K562 (cell line): ENCODE results near the gene RBMXL3.

ENCODE experiments used
- CTCF ChIP-seq, 3 experiments: IDR thresholded peaks in 2 of 3; conservative IDR thresholded peaks in 1 of 3; 2 replicates each; pipeline ENCODE4 v1.5.1; 2011 to 2012; ENCODE audit warnings: low read length in 3 of 3, mild to moderate bottlenecking in 3 of 3, control low read depth in 2 of 3, improper control_type of control experiment in 1 of 3, inconsistent platforms in 1 of 3, low read depth in 1 of 3, mixed read lengths in 1 of 3, moderate library complexity in 1 of 3; ENCODE audit not compliant: insufficient read depth in 2 of 3
- DMBX1 ChIP-seq: fragments of 250-450 bp; sonication (Bioruptor Pico); IDR thresholded peaks from 2 replicates; pipeline ENCODE4 v1.8.0; 2022; ENCODE audit warnings: inconsistent platforms, mild to moderate bottlenecking, moderate library complexity, borderline replicate concordance
- ELK1 ChIP-seq: sonication (generic); formaldehyde crosslinking; IDR thresholded peaks from 2 replicates; pipeline ENCODE4 v1.8.1; 2022; ENCODE audit warnings: missing genetic modification reagents
- SIN3A ChIP-seq, 2 experiments: fragments of 150-350 bp in 1 of 2; IDR thresholded peaks; 2 replicates each; pipeline ENCODE4 v1.6.1; 2011 to 2016; ENCODE audit warnings: borderline replicate concordance in 2 of 2, low read depth in 2 of 2, low read length in 2 of 2, mild to moderate bottlenecking in 2 of 2, moderate library complexity in 2 of 2; ENCODE audit not compliant: control insufficient read depth in 1 of 2
- USF1 ChIP-seq: sonication (generic); formaldehyde crosslinking; IDR thresholded peaks from 2 replicates; pipeline ENCODE4 v1.9.0; 2022; ENCODE audit warnings: mild to moderate bottlenecking, missing genetic modification reagents
- ZBTB17 ChIP-seq: fragments of 450-650 bp; formaldehyde crosslinking; IDR thresholded peaks from 2 replicates; pipeline ENCODE4 v1.4.0; 2020; ENCODE audit warnings: mild to moderate bottlenecking
- ZNF140 ChIP-seq: fragments of 250-450 bp; sonication (Bioruptor Pico); IDR thresholded peaks from 2 replicates; pipeline ENCODE4 v1.8.0; 2021; ENCODE audit warnings: moderate library complexity, mild to moderate bottlenecking, inconsistent platforms
- ZNF764 ChIP-seq: fragments of 250-450 bp; sonication (Bioruptor Pico); IDR thresholded peaks from 2 replicates; pipeline ENCODE4 v1.4.0; 2020; ENCODE audit warnings: low read depth, mild to moderate bottlenecking, moderate library complexity

- TF ChIP-seq USF1 (no peak), CTCF (IDR thresholded peaks at IDR 0.05 in 2 of 3, conservative IDR thresholded peaks at IDR 0.05 in 1 of 3; ENCODE audit: insufficient read depth in 2 of 3, low read depth in 1 of 3, low read length in 3 of 3) (peak in 1 of 3 experiments; percentile 56; a peak in 2 of 6 replicates), DMBX1 (CRISPR knock-in tag) (no peak), ELK1 (no peak), SIN3A (IDR thresholded peaks at IDR 0.05; ENCODE audit: borderline replicate concordance in 2 of 2, control insufficient read depth in 1 of 2, low read depth in 2 of 2, low read length in 2 of 2) (no peak), ZNF764 (CRISPR knock-in tag) (no peak), ZNF140 (no peak), ZBTB17 (CRISPR knock-in tag) (no peak)
Measured at GRCh38 chrX:115147220-115147619, 42.0 kb upstream of the RBMXL3 start.
